ENCODE results near the gene SPECC1L.

GRCh38 chr22:24224468-24224867 is 46.2 kb upstream of the SPECC1L start:
- no peak for TF ChIP-seq POLR2AphosphoS5 (IDR thresholded peaks at IDR 0.05; ENCODE audit: low read depth, low read length)
- TF ChIP-seq REST (IDR thresholded peaks at IDR 0.05; ENCODE audit: insufficient read depth in 1 of 2, low read depth in 2 of 2, low read length in 2 of 2), result no peak
